ENCODE results near the gene NGEF.

GRCh38 chr2:233056961-233057605 lies 44.0 kb upstream of the NGEF start:
- TF ChIP-seq CTCF (conservative IDR thresholded peaks at IDR 0.05; ENCODE audit: low read depth, low read length), result no peak
- TF ChIP-seq EZH2phosphoT487 (IDR thresholded peaks at IDR 0.05; ENCODE audit: borderline replicate concordance, low read length), result no peak
- TF ChIP-seq EZH2 (IDR thresholded peaks at IDR 0.05; ENCODE audit: low read length, unreplicated experiment), result no peak
